NCI-H524 (cell line): Measurements from ENCODE around the gene SSTR5.
"Not testable (repeated sequence)": the region's sequence is repeated elsewhere in the genome, so short reads cannot be mapped to it uniquely, and the experiment has no call there.

ENCODE experiments used
- DNase-seq, 2 experiments: peaks; one replicate each; lab custom pipeline; 2025; lab: John Stamatoyannopoulos, UW

Gene SSTR5

GRCh38 chr16:1090620-1091587, 18.4 kb downstream of the SSTR5 start:
- no peak for DNase-seq

GRCh38 chr16:1091992-1092552, 19.5 kb downstream of the SSTR5 start:
- no peak for DNase-seq

GRCh38 chr16:1092685-1093283, 20.2 kb downstream of the SSTR5 start:
- DNase-seq = not testable (repeated sequence)

GRCh38 chr16:1093284-1094123, 21.0 kb downstream of the SSTR5 start:
- peak in 1 of 2 experiments; percentile 43 for DNase-seq

GRCh38 chr16:1094124-1094479, 21.6 kb downstream of the SSTR5 start:
- DNase-seq = no peak

- no peak for DNase-seq
Observed at GRCh38 chr16:1094601-1095449, 22.3 kb downstream of the SSTR5 start.

- no peak for DNase-seq
Observed at GRCh38 chr16:1095450-1096168, 23.1 kb downstream of the SSTR5 start.

GRCh38 chr16:1096169-1097082, 23.9 kb downstream of the SSTR5 start, which contains the start of gene C1QTNF8:
Gene C1QTNF8 (minus strand): TSS chr16:1096244. CDS start chr16:1094922, 1,322 bp downstream.
- no peak for DNase-seq

- DNase-seq = no peak
Observed at GRCh38 chr16:1097156-1097555, 24.6 kb downstream of the SSTR5 start.

- no peak for DNase-seq
Observed at GRCh38 chr16:1097800-1098199, 25.3 kb downstream of the SSTR5 start.

GRCh38 chr16:1098266-1098991, 25.9 kb downstream of the SSTR5 start:
- no peak for DNase-seq

GRCh38 chr16:1099189-1100083, 26.9 kb downstream of the SSTR5 start:
- DNase-seq = peak in 1 of 2 experiments; percentile 24

GRCh38 chr16:1100084-1100800, 27.7 kb downstream of the SSTR5 start:
- no peak for DNase-seq

GRCh38 chr16:1101133-1101532, 28.6 kb downstream of the SSTR5 start:
- peak in 1 of 2 experiments; percentile 18 for DNase-seq

GRCh38 chr16:1101573-1102332, 29.2 kb downstream of the SSTR5 start:
- DNase-seq = no peak

- no peak for DNase-seq
Observed at GRCh38 chr16:1102333-1102700, 29.8 kb downstream of the SSTR5 start.
